GM18867 (cell line): Measurements from ENCODE around the gene AVL9.
"Not testable (repeated sequence)": the region's sequence is repeated elsewhere in the genome, so short reads cannot be mapped to it uniquely, and the experiment has no call there.

ENCODE experiments used
- ATAC-seq: cut with Tn5 transposase; IDR thresholded peaks from one replicate; pipeline ENCODE4 v1.9.1; 2021; ENCODE audit warnings: mild to moderate bottlenecking, moderate library complexity; ENCODE audit not compliant: unreplicated experiment

Gene AVL9

DNA sequence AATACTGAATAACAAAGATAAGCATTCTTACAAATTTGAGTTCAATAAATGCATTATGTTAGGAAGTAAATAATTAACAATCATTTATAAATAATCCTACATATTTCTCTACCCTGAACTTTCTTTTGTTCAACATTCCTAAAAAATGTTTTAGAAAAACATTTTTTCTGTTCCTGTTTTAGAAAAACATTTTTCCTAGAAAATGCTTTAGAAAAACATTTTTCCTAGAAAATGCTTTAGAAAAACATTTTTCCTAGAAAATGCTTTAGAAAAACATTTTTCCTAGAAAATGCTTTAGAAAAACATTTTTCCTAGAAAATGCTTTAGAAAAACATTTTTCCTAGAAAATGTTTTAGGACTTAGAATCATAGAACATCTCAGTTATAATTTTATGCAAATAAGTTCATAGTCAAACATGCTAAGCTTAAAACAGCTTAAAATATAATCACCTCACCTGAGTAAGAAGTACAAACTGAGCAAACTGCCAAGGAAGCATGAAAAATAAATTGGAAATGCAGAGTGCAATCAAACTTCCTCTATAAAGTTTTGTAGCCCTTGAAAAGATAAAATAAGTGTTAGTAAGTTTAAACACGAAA lies 139.6 kb downstream of the AVL9 start:
- not testable (repeated sequence) for ATAC-seq

DNA sequence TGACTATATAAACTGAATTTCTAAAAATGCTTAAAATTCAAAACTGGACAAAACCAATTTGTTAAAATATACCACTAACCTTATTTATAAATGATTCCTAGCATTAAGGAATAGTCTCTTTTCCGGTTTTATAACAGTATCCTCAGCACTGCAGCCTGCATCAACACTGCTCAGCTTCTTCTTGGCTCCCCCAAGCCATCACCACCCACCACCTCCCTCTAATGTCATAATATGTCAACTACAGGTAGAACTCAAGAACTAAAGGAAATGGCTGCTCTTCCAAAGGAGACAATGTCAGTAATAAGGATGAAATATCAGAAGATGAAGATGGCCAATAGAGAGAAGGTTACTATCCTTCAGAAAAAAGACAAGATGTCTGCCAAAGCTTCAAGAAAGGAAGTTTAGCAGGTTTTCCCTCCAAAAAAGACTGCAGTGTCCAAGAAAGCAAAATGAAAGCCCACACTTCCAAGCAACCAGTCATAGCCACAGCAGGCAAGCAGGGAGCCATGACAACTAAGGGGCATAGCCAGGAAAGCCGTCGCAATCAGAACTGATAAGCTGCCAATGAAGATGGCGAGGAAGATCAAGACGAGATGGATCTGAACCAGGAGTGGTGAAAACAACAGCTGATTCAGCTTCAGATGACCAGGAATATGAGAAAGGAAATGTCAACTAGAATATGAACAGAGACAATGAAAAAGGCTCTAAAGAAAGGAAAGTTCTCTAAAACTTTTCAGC lies 141.6 kb downstream of the AVL9 start:
- ATAC-seq = not testable (repeated sequence)

DNA sequence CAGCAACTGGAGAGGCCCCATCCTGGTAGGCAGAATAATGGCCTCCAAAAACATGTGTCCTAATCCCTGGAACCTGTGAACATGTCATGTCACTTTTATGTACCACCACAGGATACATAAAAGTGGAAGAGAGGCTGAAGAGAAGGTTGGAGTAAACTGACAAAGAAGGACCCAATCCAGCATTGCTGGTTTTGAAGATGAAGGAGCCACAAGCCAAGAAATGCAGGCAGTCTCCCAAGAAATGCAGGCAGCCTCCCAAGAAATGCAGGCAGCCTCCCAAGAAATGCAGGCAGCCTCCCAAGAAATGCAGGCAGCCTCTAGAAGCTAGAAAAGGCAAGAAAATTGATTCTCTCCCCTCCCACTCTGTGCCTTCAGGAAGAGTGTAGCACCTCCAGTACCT lies 142.3 kb downstream of the AVL9 start:
- not testable (repeated sequence) for ATAC-seq
